Right renal pelvis (tissue), 4 donors: ENCODE results near the gene RNF113B. TPM values are rescaled to one million over a fixed set of nuclear protein-coding genes. Genes with fewer than 3 reads are reported as not detected.

Source experiments
- DNase-seq, 4 donors: peaks; one replicate each; pipeline ENCODE4 v3.0.0-alpha.2; 2013; ENCODE audit warnings: low read depth in 4 of 4, low spot score in 3 of 4, missing footprints in 1 of 4
- polyA plus RNA-seq, 4 donors: library from polyadenylated mRNA; unstranded; fragments of 120-200 nt; gene quantifications; one replicate each; pipeline ENCODE4 v1.2.1, GENCODE V29; 2013; ENCODE audit not compliant: insufficient read length in 4 of 4

The RNF113B gene
- polyA plus RNA-seq, 4 donors, result 0.04 TPM; not detected in 3

GRCh38 chr13:98180092-98180491, 3.0 kb upstream of the RNF113B start:
- no peak for DNase-seq

GRCh38 chr13:98175823-98176222, 1.2 kb downstream of the RNF113B start:
- DNase-seq, result no peak

DNA sequence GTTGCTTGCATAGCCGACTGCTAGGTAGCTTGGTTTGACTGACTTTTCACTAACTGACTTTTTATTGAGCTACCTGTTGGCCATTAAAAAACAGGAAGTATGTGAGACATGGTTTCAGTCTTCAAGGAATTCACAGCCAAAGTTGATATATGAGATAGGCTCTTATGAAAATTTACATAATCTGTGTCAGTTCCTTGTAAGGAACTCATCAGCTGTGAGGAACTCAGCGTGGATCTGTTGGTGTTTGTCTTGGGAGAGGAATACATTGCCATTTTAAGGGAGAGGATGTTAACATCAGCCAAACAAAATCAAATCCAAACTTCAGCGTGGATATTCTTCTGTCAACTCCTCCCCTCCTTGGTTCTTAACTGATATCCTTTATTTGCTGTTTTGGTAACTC, 2.0 kb downstream of the RNF113B start:
- DNase-seq, result no peak

GRCh38 chr13:98174307-98174706, 2.8 kb downstream of the RNF113B start:
- no peak for DNase-seq

DNA sequence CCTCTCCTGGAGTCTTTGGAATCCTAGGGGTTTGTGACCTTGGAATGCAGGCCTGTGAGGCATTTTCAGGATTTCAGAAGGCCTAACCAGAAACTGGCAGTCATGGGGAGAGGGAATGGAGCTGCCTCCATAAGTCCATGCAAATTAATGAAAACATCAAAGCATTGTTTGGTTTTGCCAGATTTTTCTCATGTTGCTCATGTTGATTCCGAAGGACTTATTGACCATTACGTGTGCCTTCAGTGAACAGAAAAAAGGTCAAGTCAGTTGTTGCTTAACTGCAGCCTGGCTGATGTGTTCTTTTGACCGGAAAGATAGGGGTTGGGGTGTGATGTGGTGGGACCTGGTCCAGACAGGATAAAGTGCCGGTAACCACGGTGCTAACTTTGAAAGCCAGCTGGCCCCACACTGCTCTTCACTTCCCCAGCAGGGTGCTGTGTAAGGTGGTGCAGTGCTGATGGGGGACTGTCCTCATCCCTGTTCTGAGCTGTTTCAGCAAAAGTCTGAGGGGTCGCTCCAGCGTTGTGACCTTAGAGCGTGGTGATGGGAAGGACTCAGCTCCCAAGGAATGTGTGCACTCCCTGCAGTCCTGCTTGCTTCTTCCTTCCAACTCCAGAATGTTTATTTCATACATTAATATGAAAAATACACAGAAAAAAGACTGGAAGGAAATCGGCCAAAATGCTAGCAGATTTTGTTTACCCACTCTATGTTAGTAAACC, 3.5 kb downstream of the RNF113B start:
- no peak for DNase-seq

DNA sequence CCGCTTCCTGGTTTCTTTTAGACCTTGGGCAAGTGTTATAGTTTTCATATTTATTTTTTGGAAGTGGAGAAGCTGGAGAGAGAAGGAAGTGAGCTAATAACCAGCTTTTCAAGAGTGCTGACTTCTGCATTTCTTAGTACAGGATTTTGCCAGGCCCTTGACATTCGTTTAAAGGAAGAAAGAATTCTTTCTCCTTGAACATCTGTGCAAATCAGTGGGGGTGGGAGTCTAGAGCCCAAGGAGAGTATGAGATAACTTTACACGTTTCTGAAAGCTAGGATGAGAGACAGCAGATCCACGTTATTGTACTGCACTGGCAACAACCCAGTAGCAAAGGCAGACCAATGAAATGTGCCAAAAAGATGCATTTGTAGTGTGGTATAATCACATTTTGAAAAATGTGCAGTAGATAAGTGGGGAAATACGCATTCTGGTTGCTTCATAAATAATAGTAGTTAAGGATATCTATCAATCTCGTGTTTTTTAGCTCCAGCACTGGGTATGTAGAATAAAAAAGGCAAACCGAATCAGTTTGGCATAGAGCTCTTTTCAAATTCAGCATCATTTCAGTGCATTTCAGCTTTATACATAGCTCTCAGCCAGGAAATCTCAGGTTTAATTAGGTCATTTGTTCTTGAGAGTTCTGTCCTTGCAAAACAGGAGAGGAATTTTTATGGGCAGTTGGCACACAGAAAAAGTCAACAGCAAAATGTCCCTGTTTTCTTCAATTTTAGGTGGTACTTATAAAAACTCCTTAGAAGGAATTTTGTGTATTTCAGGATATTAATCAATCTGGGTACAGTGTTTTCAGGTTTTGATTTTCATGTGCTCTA, 4.3 kb downstream of the RNF113B start:
- no peak for DNase-seq

- DNase-seq, result no peak
These were observed 5.0 kb downstream of the RNF113B start for GRCh38 chr13:98171900-98172589.

- DNase-seq, result no peak
These were observed 7.7 kb downstream of the RNF113B start for GRCh38 chr13:98169331-98169730.

GRCh38 chr13:98162935-98163334, 14.1 kb downstream of the RNF113B start:
- no peak for DNase-seq

GRCh38 chr13:98158172-98158899, 18.7 kb downstream of the RNF113B start:
- DNase-seq, result no peak

DNA sequence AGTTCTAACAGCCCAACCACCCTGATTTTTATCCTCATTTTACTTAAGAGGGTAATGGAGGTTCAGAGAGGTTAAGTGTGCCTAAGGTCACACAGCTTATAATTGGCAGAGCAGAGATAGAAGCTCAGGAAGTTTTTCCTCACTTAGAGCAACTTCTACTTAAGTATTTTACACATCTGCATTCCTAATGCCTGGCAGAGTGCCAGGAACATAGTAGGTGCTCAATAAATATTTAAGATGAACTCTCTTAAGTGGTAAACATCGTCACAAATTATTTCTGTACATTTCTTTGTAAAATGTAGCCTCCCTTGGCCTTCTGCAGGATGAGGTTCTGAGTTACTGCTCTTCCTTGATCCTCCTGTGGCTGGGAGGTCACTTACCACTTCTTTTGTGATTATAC, 19.5 kb downstream of the RNF113B start:
- no peak for DNase-seq

DNA sequence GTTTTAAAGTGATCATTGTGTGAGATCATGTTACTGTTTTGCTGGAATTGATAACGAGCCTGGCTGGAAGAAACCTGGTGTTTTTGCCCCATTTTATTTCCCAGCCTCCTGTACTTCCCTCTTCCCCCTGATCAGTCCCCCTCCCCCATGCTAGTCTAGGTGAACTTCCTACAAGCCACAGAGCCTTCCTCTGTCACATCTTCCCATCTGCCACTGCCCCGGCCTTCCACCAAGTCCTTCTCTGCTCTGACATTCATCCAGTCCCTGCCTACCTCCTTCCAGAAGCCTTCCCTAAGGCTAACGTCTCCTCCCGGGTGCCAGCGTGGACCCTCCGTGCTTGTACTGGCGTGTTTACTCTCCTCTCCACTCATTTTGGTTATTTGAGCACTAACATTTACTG, 19.9 kb downstream of the RNF113B start:
- DNase-seq, result no peak

DNA sequence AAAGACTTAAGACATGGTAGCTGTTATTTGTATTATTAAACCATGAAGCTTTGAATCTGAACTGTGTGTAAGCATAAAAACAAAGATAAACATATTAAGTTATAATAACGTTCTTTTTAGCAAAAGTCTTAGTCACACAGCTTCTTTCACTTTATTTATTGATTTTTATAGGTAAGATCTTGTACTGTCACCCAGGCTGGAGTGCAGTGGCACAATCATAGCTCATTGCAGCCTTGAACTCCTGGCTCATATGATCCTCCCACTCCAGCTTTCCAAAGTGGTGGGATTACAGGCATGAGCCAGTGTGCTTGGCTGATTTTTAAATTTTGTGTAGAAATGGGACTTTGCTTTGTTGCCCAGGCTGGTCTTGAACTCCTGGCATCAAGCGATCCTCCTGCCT, 20.8 kb downstream of the RNF113B start:
- no peak for DNase-seq

DNA sequence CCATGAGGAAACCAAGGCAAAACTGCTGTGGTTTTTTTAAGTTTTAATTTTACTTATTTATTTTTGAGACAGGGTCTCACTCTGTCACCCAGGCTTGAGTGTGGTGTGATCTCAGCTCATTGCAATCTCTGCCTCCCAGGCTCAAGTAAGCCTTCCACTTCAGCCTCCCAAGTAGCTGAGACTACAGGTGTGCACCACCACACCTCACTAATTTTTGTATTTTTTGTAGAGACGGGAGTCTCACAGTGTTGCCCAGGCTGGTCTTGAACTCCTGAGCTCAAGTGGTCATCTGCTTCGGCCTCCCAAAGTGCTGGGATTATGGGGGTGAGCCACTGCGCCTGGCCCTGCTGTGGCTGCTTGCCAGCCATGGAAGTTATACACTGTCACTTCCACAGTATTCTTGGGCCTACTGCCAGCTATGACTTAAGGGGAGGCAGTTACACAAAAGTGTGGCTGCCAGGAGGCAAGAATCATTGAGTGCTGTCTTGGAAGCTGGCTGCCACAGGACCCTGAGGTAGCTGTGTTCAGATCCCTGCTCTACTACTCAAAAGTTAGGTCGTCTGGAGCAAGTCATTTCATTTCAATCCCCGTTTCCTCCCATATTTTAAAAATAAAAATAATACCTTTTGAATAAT, 21.5 kb downstream of the RNF113B start:
- no peak for DNase-seq

GRCh38 chr13:98150832-98151479, 26.1 kb downstream of the RNF113B start:
- no peak for DNase-seq

GRCh38 chr13:98147521-98147920, 29.5 kb downstream of the RNF113B start:
- DNase-seq, result no peak

DNA sequence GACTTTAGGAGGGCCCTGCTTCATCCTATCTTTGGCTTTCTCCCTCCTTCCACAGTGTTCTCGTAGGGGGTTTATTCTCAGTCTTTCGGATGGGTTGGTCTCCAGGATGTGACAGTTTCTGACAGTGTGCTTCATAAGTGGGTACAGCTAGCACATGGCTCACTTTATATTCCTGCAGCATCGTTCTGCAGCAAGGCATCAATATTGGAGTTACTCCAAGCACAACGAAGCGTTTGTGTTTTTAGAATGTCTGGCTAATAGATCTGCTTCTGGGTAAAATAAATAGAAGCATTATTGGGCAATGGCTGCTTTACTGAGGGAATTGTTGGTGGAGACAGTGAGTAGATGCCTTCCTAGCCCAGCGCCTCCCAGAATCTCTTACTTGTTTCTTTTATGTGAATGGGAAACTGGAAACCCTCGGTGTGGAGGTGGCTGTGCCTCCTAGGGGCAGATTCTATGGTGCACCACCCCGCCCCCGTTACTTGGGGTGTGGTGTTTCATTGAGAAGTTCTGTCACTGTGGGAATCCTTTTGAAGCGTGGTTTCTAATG, 32.2 kb downstream of the RNF113B start:
- DNase-seq, result no peak

- peak in 1 of 4 donors; percentile 31 for DNase-seq
These were observed 32.9 kb downstream of the RNF113B start for GRCh38 chr13:98144027-98144741.

DNA sequence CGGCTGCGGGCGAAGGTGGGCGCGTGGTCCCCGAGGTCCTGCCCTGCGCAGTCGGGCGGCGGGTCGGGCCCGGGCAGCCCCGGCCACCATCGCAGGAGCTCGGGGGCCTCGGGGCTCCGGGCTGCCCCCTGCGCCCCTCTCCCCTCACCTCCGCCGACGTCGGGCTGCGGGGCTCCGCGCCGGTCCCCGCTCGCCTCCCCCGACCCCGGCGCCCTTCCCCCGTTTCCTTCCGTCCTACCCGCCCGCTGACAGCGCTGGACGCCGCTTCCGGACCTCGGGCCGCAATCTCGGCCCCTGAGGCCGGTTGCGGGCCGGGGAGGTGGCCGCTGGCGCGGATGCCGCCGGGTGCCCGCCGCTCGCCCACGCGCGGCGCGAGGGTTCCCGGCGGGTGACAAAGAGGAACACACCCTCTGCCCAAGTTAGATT, 33.5 kb downstream of the RNF113B start:
- DNase-seq, result no peak
